ENCODE data around the gene TOM1L1.

- TF ChIP-seq EP300 (IDR thresholded peaks at IDR 0.05; ENCODE audit: borderline replicate concordance) (no peak), TAF1 (IDR thresholded peaks at IDR 0.05; ENCODE audit: low read depth) (no peak)
These were observed 82.6 kb downstream of the TOM1L1 start for GRCh38 chr17:54983260-54983659.
